ENCODE results near the gene OR5H14. TPM values are rescaled to one million over a fixed set of nuclear protein-coding genes. Genes with fewer than 3 reads are reported as not detected.
"Not testable (repeated sequence)": the region's sequence is repeated elsewhere in the genome, so short reads cannot be mapped to it uniquely, and the experiment has no call there.

OR5H14 gene
- polyA plus RNA-seq (ENCODE audit: insufficient read length in 10 of 10): not detected
- long read RNA-seq, donor 1: 0 reads
- long read RNA-seq, donor 2: 0 reads
- long read RNA-seq, donor 3: 0 reads
- long read RNA-seq, donor 4: 0 reads
- long read RNA-seq, donor 5: 0 reads
- long read RNA-seq, donor 6: 0 reads
- long read RNA-seq, donor 7: 0 reads
- long read RNA-seq, donor 8: 0 reads
- long read RNA-seq, donor 9: 0 reads

GRCh38 chr3:98147179-98147578 lies at the start of gene OR5H14:
TSS of gene OR5H14 (plus strand) at chr3:98147479. CDS start at chr3:98149386, 1,907 bp downstream.
- no peak for DNase-seq

GRCh38 chr3:98099848-98100247 lies 47.4 kb upstream of the OR5H14 start:
- DNase-seq: no peak

- no peak for DNase-seq
Observed at GRCh38 chr3:98108162-98108561, 39.1 kb upstream of the OR5H14 start.

GRCh38 chr3:98109807-98110549 lies 37.3 kb upstream of the OR5H14 start:
- no peak for DNase-seq

GRCh38 chr3:98110550-98110908 lies 36.8 kb upstream of the OR5H14 start:
- no peak for DNase-seq

GRCh38 chr3:98114264-98114663 lies 33.0 kb upstream of the OR5H14 start:
- no peak for DNase-seq

GRCh38 chr3:98115717-98116116 lies 31.6 kb upstream of the OR5H14 start:
- no peak for DNase-seq

- DNase-seq: no peak
Observed at GRCh38 chr3:98130421-98130820, 16.9 kb upstream of the OR5H14 start, which contains the start of gene OR5H1. TSS of gene OR5H1 (plus strand) at chr3:98130721. CDS start at chr3:98132698, 1,977 bp downstream.

GRCh38 chr3:98136631-98137030 lies 10.6 kb upstream of the OR5H14 start:
- no peak for DNase-seq

- not testable (repeated sequence) for DNase-seq
Observed at GRCh38 chr3:98137826-98138557, 9.3 kb upstream of the OR5H14 start.

GRCh38 chr3:98140531-98140930 lies 6.7 kb upstream of the OR5H14 start:
- DNase-seq: no peak

GRCh38 chr3:98148751-98149150 lies 1.5 kb downstream of the OR5H14 start:
- no peak for DNase-seq

- DNase-seq: not testable (repeated sequence)
Observed at GRCh38 chr3:98149456-98149855, 2.2 kb downstream of the OR5H14 start.

GRCh38 chr3:98151241-98151640 lies 4.0 kb downstream of the OR5H14 start:
- DNase-seq: no peak

GRCh38 chr3:98166396-98166795 lies 19.1 kb downstream of the OR5H14 start, which contains the start of gene OR5H15:
TSS of gene OR5H15 (plus strand) at chr3:98166696. CDS start at chr3:98168700, 2,004 bp downstream.
- no peak for DNase-seq

GRCh38 chr3:98171071-98171470 lies 23.8 kb downstream of the OR5H14 start:
- DNase-seq: no peak

GRCh38 chr3:98172621-98173020 lies 25.3 kb downstream of the OR5H14 start:
- DNase-seq: no peak

- DNase-seq: no peak
Observed at GRCh38 chr3:98180319-98180890, 33.1 kb downstream of the OR5H14 start.

GRCh38 chr3:98182196-98182595 lies 34.9 kb downstream of the OR5H14 start:
- no peak for DNase-seq

GRCh38 chr3:98185180-98185579 lies 37.9 kb downstream of the OR5H14 start:
- DNase-seq: no peak

- peak in 1 of 3 donors; percentile 6 for DNase-seq
Observed at GRCh38 chr3:98188545-98188944, 41.3 kb downstream of the OR5H14 start.

GRCh38 chr3:98190911-98191310 lies 43.6 kb downstream of the OR5H14 start:
- not testable (repeated sequence) for DNase-seq

All from muscle of back (tissue), 13 donors.